Chondrocyte (in vitro differentiated cells): ENCODE results near the gene FBXL15. TPM values are rescaled to one million over a fixed set of nuclear protein-coding genes. Genes with fewer than 3 reads are reported as not detected.

ENCODE experiments used
- DNase-seq: peaks from one replicate; pipeline ENCODE4 v3.0.0; 2021; ENCODE audit warnings: mixed read lengths, low spot score
- H3K27ac Mint-ChIP-seq: one replicate; pipeline ENCODE4 v1.8.0; 2021; ENCODE audit warnings: mild to moderate bottlenecking, moderate library complexity, mixed read lengths; ENCODE audit not compliant: unreplicated experiment
- H3K27me3 Mint-ChIP-seq: 2 replicates; pipeline ENCODE4 v1.8.0; 2021; ENCODE audit warnings: low read depth, mixed read lengths
- H3K36me3 Mint-ChIP-seq: 2 replicates; pipeline ENCODE4 v1.8.0; 2021; ENCODE audit warnings: low read depth, mixed read lengths
- H3K4me1 Mint-ChIP-seq: 2 replicates; pipeline ENCODE4 v1.8.0; 2021; ENCODE audit warnings: low read depth, mild to moderate bottlenecking, mixed read lengths
- H3K4me3 Mint-ChIP-seq: one replicate; pipeline ENCODE4 v1.8.0; 2021; ENCODE audit warnings: mild to moderate bottlenecking, moderate library complexity, mixed read lengths; ENCODE audit not compliant: unreplicated experiment
- H3K9me3 Mint-ChIP-seq: 2 replicates; pipeline ENCODE4 v1.8.0; 2021; ENCODE audit warnings: low read depth, mixed read lengths
- CTCF ChIP-seq: fragments of 200-600 bp; sonication (generic); IDR thresholded peaks from 2 replicates; pipeline ENCODE4 v1.5.0; 2021; ENCODE audit warnings: antibody characterized with exemption, mild to moderate bottlenecking, moderate library complexity
- total RNA-seq: library from RNA; stranded (reverse); gene quantifications from 3 replicates; pipeline ENCODE4 v1.2.1, GENCODE V29; 2021

FBXL15 gene
- total RNA-seq, 1 donor from 2014 or later, result 9.0 TPM

GRCh38 chr10:102379383-102379782, 41.3 kb upstream of the FBXL15 start:
- Mint-ChIP-seq H3K27me3 (no peaks in the 10 kb centered on the region), H3K36me3 (peaks cover 34% of the 10 kb centered on the region), H3K9me3 (no peaks in the 10 kb centered on the region), H3K27ac (no peak overlapping the region), H3K4me1 (no peaks in the 10 kb centered on the region), H3K4me3 (no peak overlapping the region)
- no peak for TF ChIP-seq CTCF
- DNase-seq, result peak; percentile 69

- no peaks in the 10 kb centered on the region for H3K9me3 Mint-ChIP-seq
- peaks cover 25% of the 10 kb centered on the region for H3K36me3 Mint-ChIP-seq
Observed at GRCh38 chr10:102381983-102382382, 38.7 kb upstream of the FBXL15 start.

GRCh38 chr10:102382871-102383270, 37.8 kb upstream of the FBXL15 start:
- H3K27me3 Mint-ChIP-seq, result no peaks in the 10 kb centered on the region
- TF ChIP-seq CTCF, result no peak
- H3K9me3 Mint-ChIP-seq, result no peaks in the 10 kb centered on the region
- DNase-seq, result peak; percentile 55
- H3K36me3 Mint-ChIP-seq, result peaks cover 25% of the 10 kb centered on the region
- H3K27ac Mint-ChIP-seq, result no peak overlapping the region
- no peak overlapping the region for H3K4me3 Mint-ChIP-seq
- peaks cover 8% of the 10 kb centered on the region for H3K4me1 Mint-ChIP-seq

More at GRCh38 chr10:102381983-102382382, 38.7 kb upstream of the FBXL15 start:
- no peak for TF ChIP-seq CTCF
- no peak overlapping the region for H3K4me3 Mint-ChIP-seq
- H3K4me1 Mint-ChIP-seq, result peaks cover 8% of the 10 kb centered on the region
- no peak overlapping the region for H3K27ac Mint-ChIP-seq
- H3K27me3 Mint-ChIP-seq, result no peaks in the 10 kb centered on the region
- peak; percentile 85 for DNase-seq

GRCh38 chr10:102384053-102384452, 36.6 kb upstream of the FBXL15 start:
- TF ChIP-seq CTCF, result peak; percentile 35
- peaks cover 23% of the 10 kb centered on the region for H3K36me3 Mint-ChIP-seq

GRCh38 chr10:102384606-102385429, 35.8 kb upstream of the FBXL15 start:
- Mint-ChIP-seq H3K4me3 (no peak overlapping the region), H3K27ac (peak overlapping the region; percentile 51), H3K4me1 (peaks cover 8% of the 10 kb centered on the region), H3K9me3 (no peaks in the 10 kb centered on the region), H3K36me3 (peaks cover 19% of the 10 kb centered on the region), H3K27me3 (peaks cover 3% of the 10 kb centered on the region)
- no peak for TF ChIP-seq CTCF
- no peak for DNase-seq

More at GRCh38 chr10:102384053-102384452, 36.6 kb upstream of the FBXL15 start:
- Mint-ChIP-seq H3K9me3 (no peaks in the 10 kb centered on the region), H3K27me3 (peaks cover 2% of the 10 kb centered on the region), H3K4me3 (no peak overlapping the region), H3K27ac (no peak overlapping the region), H3K4me1 (peaks cover 8% of the 10 kb centered on the region)
- no peak for DNase-seq
